Measurements from ENCODE around the gene FEM1C. TPM values are rescaled to one million over a fixed set of nuclear protein-coding genes. Genes with fewer than 3 reads are reported as not detected.

FEM1C gene
- polyA plus RNA-seq, 1 donor (not counting 4 experiments of a cell fraction or from before 2014, with no cell fraction given) = 11.9 TPM

- H3K27ac ChIP-seq (ENCODE audit: control insufficient read depth, insufficient read depth, low read length) = no peak overlapping the region
- H2AFZ ChIP-seq (ENCODE audit: control insufficient read depth, low read length) = peak overlapping the region; percentile 7
- peaks cover 18% of the 10 kb centered on the region for H3K4me1 ChIP-seq (ENCODE audit: control insufficient read depth, extremely low read depth, insufficient read depth, low read length)
- H3K4me2 ChIP-seq (ENCODE audit: control insufficient read depth, extremely low read depth, insufficient read depth, low read depth, low read length) = peak overlapping the region; percentile 29
- peak overlapping the region in 1 of 3 experiments; percentile 19 for H3K4me3 ChIP-seq (ENCODE audit: control insufficient read depth in 2 of 3, extremely low read depth in 1 of 3, insufficient read depth in 2 of 3, low read depth in 1 of 3, low read length in 3 of 3)
- H3K9ac ChIP-seq (ENCODE audit: control insufficient read depth, extremely low read depth, insufficient read depth, low read length) = no peak overlapping the region
- DNase-seq (ENCODE audit: low read depth, low spot score) = no peak
- H3K9me1 ChIP-seq (ENCODE audit: control insufficient read depth, extremely low read depth, insufficient read depth, low read length) = no peaks in the 10 kb centered on the region
- no peaks in the 10 kb centered on the region for H3K27me3 ChIP-seq (ENCODE audit: control insufficient read depth, extremely low read depth, insufficient read depth, low read length)
- dilution Hi-C loops (cut with MboI; ENCODE audit: extremely low pct_ligation_motif_present, low sequenced_read_pairs) = no loop called here
- H3K36me3 ChIP-seq (ENCODE audit: control insufficient read depth in 2 of 2, extremely low read depth in 1 of 2, insufficient read depth in 2 of 2, low read length in 2 of 2) = no peaks in the 10 kb centered on the region
- no peaks in the 10 kb centered on the region for H3K9me3 ChIP-seq (ENCODE audit: control insufficient read depth, low read depth, low read length)
- no peak for TF ChIP-seq CTCF (optimal IDR thresholded peaks at IDR 0.05 in 1 of 3, IDR thresholded peaks at IDR 0.05 in 1 of 3, conservative IDR thresholded peaks at IDR 0.05 in 1 of 3; ENCODE audit: extremely low read depth in 1 of 3, insufficient read depth in 2 of 3, low read length in 3 of 3)
- no peak for TF ChIP-seq EZH2 (IDR thresholded peaks at IDR 0.05; ENCODE audit: low read length)
- no peaks in the 10 kb centered on the region for H4K20me1 ChIP-seq (ENCODE audit: control insufficient read depth, extremely low read depth, insufficient read depth, low read length)
- H3K79me2 ChIP-seq (ENCODE audit: control insufficient read depth, insufficient read depth, low read length) = no peaks in the 10 kb centered on the region
- FAIRE-seq = no peak
These were observed 40.7 kb upstream of the FEM1C start for GRCh38 chr5:115585265-115585664.

- Histone ChIP-seq H4K20me1 (ENCODE audit: control insufficient read depth, extremely low read depth, insufficient read depth, low read length) (no peaks in the 10 kb centered on the region), H3K9me3 (ENCODE audit: control insufficient read depth, low read depth, low read length) (no peaks in the 10 kb centered on the region), H3K79me2 (ENCODE audit: control insufficient read depth, insufficient read depth, low read length) (no peaks in the 10 kb centered on the region), H3K9ac (ENCODE audit: control insufficient read depth, extremely low read depth, insufficient read depth, low read length) (no peak overlapping the region), H2AFZ (ENCODE audit: control insufficient read depth, low read length) (no peak overlapping the region), H3K9me1 (ENCODE audit: control insufficient read depth, extremely low read depth, insufficient read depth, low read length) (no peaks in the 10 kb centered on the region), H3K27me3 (ENCODE audit: control insufficient read depth, extremely low read depth, insufficient read depth, low read length) (no peaks in the 10 kb centered on the region), H3K4me3 (ENCODE audit: control insufficient read depth in 2 of 3, extremely low read depth in 1 of 3, insufficient read depth in 2 of 3, low read depth in 1 of 3, low read length in 3 of 3) (no peak overlapping the region), H3K27ac (ENCODE audit: control insufficient read depth, insufficient read depth, low read length) (no peak overlapping the region), H3K36me3 (ENCODE audit: control insufficient read depth in 2 of 2, extremely low read depth in 1 of 2, insufficient read depth in 2 of 2, low read length in 2 of 2) (no peaks in the 10 kb centered on the region), H3K4me2 (ENCODE audit: control insufficient read depth, extremely low read depth, insufficient read depth, low read depth, low read length) (no peak overlapping the region), H3K4me1 (ENCODE audit: control insufficient read depth, extremely low read depth, insufficient read depth, low read length) (peaks cover 18% of the 10 kb centered on the region)
- dilution Hi-C loops (cut with MboI; ENCODE audit: extremely low pct_ligation_motif_present, low sequenced_read_pairs) = no loop called here
- TF ChIP-seq CTCF (optimal IDR thresholded peaks at IDR 0.05 in 1 of 3, IDR thresholded peaks at IDR 0.05 in 1 of 3, conservative IDR thresholded peaks at IDR 0.05 in 1 of 3; ENCODE audit: extremely low read depth in 1 of 3, insufficient read depth in 2 of 3, low read length in 3 of 3) = no peak
- no peak for TF ChIP-seq EZH2 (IDR thresholded peaks at IDR 0.05; ENCODE audit: low read length)
- DNase-seq (ENCODE audit: low read depth, low spot score) (no peak), FAIRE-seq (no peak)
These were observed 39.9 kb upstream of the FEM1C start for GRCh38 chr5:115584501-115584900.
